H1 (cell line): ENCODE measurements around the gene MPPED1. TPM values are rescaled to one million over a fixed set of nuclear protein-coding genes. Genes with fewer than 3 reads are reported as not detected.

Experiments
- CTCF ChIA-PET: fragments of 300-600 bp; sonication (Branson Sonifier 250); formaldehyde crosslinking; loops from one replicate; lab custom pipeline; 2021; ENCODE audit not compliant: partially characterized antibody; lab: Charles Lee
- POLR2A ChIA-PET: fragments of 300-600 bp; sonication (Branson Sonifier 250); formaldehyde crosslinking; loops from one replicate; lab custom pipeline; 2021; ENCODE audit warnings: inconsistent platforms; ENCODE audit not compliant: partially characterized antibody; lab: Charles Lee
- DNase-seq, 2 experiments: peaks; one replicate each; pipeline versions ENCODE4 v3.0.0 to v3.0.0-alpha.2; 2010 to 2022; ENCODE audit warnings: low spot score in 2 of 2, low read depth in 1 of 2, mixed read lengths in 1 of 2
- FAIRE-seq: peaks from 2 replicates; lab custom pipeline; 2011; peaks lifted over from hg19 to GRCh38; lab: Jason Lieb, UNC
- H2AFZ ChIP-seq: 2 replicates; pipeline ENCODE4 v1.8.1; 2012; ENCODE audit warnings: low read length, inconsistent platforms
- H2AK5ac ChIP-seq: 2 replicates; pipeline ENCODE4 v1.6.1; 2013; ENCODE audit warnings: low read depth, low read length
- H2BK120ac ChIP-seq: replicated peaks from 2 replicates; pipeline ENCODE3; 2013; ENCODE audit warnings: low read depth, low read length, inconsistent platforms
- H2BK12ac ChIP-seq: 2 replicates; pipeline ENCODE4 v1.6.1; 2013; ENCODE audit warnings: low read depth, low read length
- H2BK15ac ChIP-seq: 2 replicates; pipeline ENCODE4 v1.6.1; 2013; ENCODE audit warnings: low read length
- H2BK20ac ChIP-seq: 2 replicates; pipeline ENCODE4 v1.6.1; 2013; ENCODE audit warnings: low read length
- H2BK5ac ChIP-seq: 2 replicates; pipeline ENCODE4 v1.6.1; 2013; ENCODE audit warnings: low read depth, low read length
- H3K14ac ChIP-seq: 2 replicates; pipeline ENCODE4 v1.6.1; 2013; ENCODE audit warnings: inconsistent platforms; ENCODE audit not compliant: insufficient read length
- H3K18ac ChIP-seq: 2 replicates; pipeline ENCODE4 v1.6.1; 2013; ENCODE audit warnings: low read length; ENCODE audit errors: extremely low read depth
- H3K23ac ChIP-seq: 2 replicates; pipeline ENCODE4 v1.6.1; 2013; ENCODE audit warnings: inconsistent platforms; ENCODE audit not compliant: insufficient read length
- H3K23me2 ChIP-seq: 2 replicates; pipeline ENCODE4 v1.6.1; 2013; ENCODE audit warnings: low read depth, low read length
- H3K27ac ChIP-seq: 2 replicates; pipeline ENCODE4 v1.6.1; 2011; ENCODE audit warnings: low read depth, low read length, inconsistent platforms
- H3K27me3 ChIP-seq, 4 experiments: replicated peaks in 1 of 4; 1 replicate in 1 of 4; 2 replicates in 3 of 4; pipeline versions ENCODE4 v1.6.1 to v1.8.1; 2011 to 2013; ENCODE audit warnings: low read length in 3 of 4, mild to moderate bottlenecking in 3 of 4, inconsistent platforms in 2 of 4, mixed read lengths in 2 of 4, moderate library complexity in 1 of 4; ENCODE audit not compliant: control insufficient read depth in 3 of 4, insufficient read depth in 3 of 4; ENCODE audit errors: extremely low read depth in 1 of 4
- H3K36me3 ChIP-seq, 4 experiments: 2 replicates each; pipeline versions ENCODE4 v1.6.1 to v1.8.1; 2011 to 2013; ENCODE audit warnings: mild to moderate bottlenecking in 4 of 4, low read length in 3 of 4, moderate library complexity in 2 of 4, control low read depth in 1 of 4, inconsistent platforms in 1 of 4; ENCODE audit not compliant: insufficient read depth in 4 of 4, control insufficient read depth in 2 of 4
- H3K4ac ChIP-seq: replicated peaks from 2 replicates; pipeline ENCODE3; 2013; ENCODE audit warnings: low read length, low read depth, mixed read lengths, inconsistent platforms; ENCODE audit not compliant: insufficient read length
- H3K4me1 ChIP-seq, 4 experiments: replicated peaks in 1 of 4; 1 replicate in 1 of 4; 2 replicates in 3 of 4; pipeline versions ENCODE4 v1.6.1 to v1.8.1; 2011 to 2013; ENCODE audit warnings: low read length in 3 of 4, inconsistent platforms in 2 of 4, mixed read lengths in 1 of 4; ENCODE audit not compliant: insufficient read depth in 4 of 4, control insufficient read depth in 3 of 4
- H3K4me2 ChIP-seq, 2 experiments: 2 replicates each; pipeline versions ENCODE4 v1.6.1 to v1.8.1; 2011 to 2013; ENCODE audit warnings: low read depth in 2 of 2, low read length in 2 of 2, control low read depth in 1 of 2, inconsistent platforms in 1 of 2, mild to moderate bottlenecking in 1 of 2; ENCODE audit not compliant: insufficient read depth in 1 of 2
- H3K4me3 ChIP-seq, 4 experiments: fragments of 200-600, 300-600 bp in 1 of 4; sonication (generic), shearing (Covaris generic), sonication (Bioruptor Twin) in 1 of 4; 2 replicates each; pipeline versions ENCODE4 v1.5.1 to v1.8.1; 2011 to 2016; ENCODE audit warnings: low read length in 4 of 4, low read depth in 3 of 4, control low read depth in 2 of 4, inconsistent platforms in 2 of 4, mild to moderate bottlenecking in 2 of 4, mixed read lengths in 1 of 4, moderate library complexity in 1 of 4; ENCODE audit not compliant: insufficient read depth in 2 of 4; ENCODE audit errors: extremely low read depth in 1 of 4
- H3K56ac ChIP-seq: replicated peaks from 2 replicates; pipeline ENCODE3; 2013; ENCODE audit warnings: low read depth, mild to moderate bottlenecking, mixed read lengths, low read length, inconsistent platforms; ENCODE audit not compliant: insufficient read length
- H3K79me1 ChIP-seq: 2 replicates; pipeline ENCODE4 v1.6.1; 2013; ENCODE audit warnings: low read depth, low read length, control low read depth
- H3K79me2 ChIP-seq, 2 experiments: 2 replicates each; pipeline versions ENCODE4 v1.6.1 to v1.8.1; 2012 to 2013; ENCODE audit warnings: low read length in 2 of 2, mild to moderate bottlenecking in 2 of 2, inconsistent platforms in 1 of 2; ENCODE audit not compliant: insufficient read depth in 2 of 2, control insufficient read depth in 1 of 2
- H3K9ac ChIP-seq, 4 experiments: replicated peaks in 1 of 4; 1 replicate in 1 of 4; 2 replicates in 3 of 4; pipeline versions ENCODE4 v1.6.1 to v1.8.1; 2011 to 2013; ENCODE audit warnings: low read depth in 3 of 4, low read length in 3 of 4, control low read depth in 2 of 4, mild to moderate bottlenecking in 2 of 4, moderate library complexity in 2 of 4, inconsistent platforms in 1 of 4; ENCODE audit errors: extremely low read depth in 1 of 4
- H3K9me3 ChIP-seq, 2 experiments: 2 replicates each; pipeline versions ENCODE4 v1.6.1 to v1.8.1; 2012 to 2013; ENCODE audit warnings: mild to moderate bottlenecking in 2 of 2, moderate library complexity in 2 of 2, control low read depth in 1 of 2, inconsistent platforms in 1 of 2, low read depth in 1 of 2, low read length in 1 of 2, mixed read lengths in 1 of 2; ENCODE audit not compliant: insufficient read depth in 2 of 2
- H4K20me1 ChIP-seq, 2 experiments: replicated peaks in 1 of 2; 2 replicates each; pipeline versions ENCODE3 to v1.8.1; 2011 to 2013; ENCODE audit warnings: inconsistent platforms in 2 of 2, low read length in 2 of 2, mild to moderate bottlenecking in 1 of 2; ENCODE audit not compliant: insufficient read depth in 2 of 2, control insufficient read depth in 1 of 2
- H4K5ac ChIP-seq: 2 replicates; pipeline ENCODE4 v1.6.1; 2013; ENCODE audit warnings: low read length, low read depth, mixed read lengths, inconsistent platforms; ENCODE audit not compliant: insufficient read length
- H4K8ac ChIP-seq: 2 replicates; pipeline ENCODE4 v1.8.0; 2013; ENCODE audit warnings: mild to moderate bottlenecking, moderate library complexity, low read length, inconsistent platforms; ENCODE audit not compliant: insufficient read depth; ENCODE audit errors: extremely low read depth
- H4K91ac ChIP-seq: replicated peaks from 2 replicates; pipeline ENCODE3; 2013; ENCODE audit warnings: low read length, mixed read lengths, inconsistent platforms; ENCODE audit not compliant: insufficient read length
- BRCA1 ChIP-seq: IDR thresholded peaks from 2 replicates; pipeline ENCODE4 v1.6.1; 2012; ENCODE audit warnings: low read depth, low read length, improper control_type of control experiment
- CEBPB ChIP-seq: IDR thresholded peaks from 2 replicates; pipeline ENCODE4 v1.6.1; 2012; ENCODE audit warnings: low read depth, low read length
- GABPA ChIP-seq: IDR thresholded peaks from 2 replicates; pipeline ENCODE4 v1.6.1; 2011; ENCODE audit warnings: mild to moderate bottlenecking, low read length, moderate library complexity, borderline replicate concordance; ENCODE audit not compliant: insufficient read depth
- JUN ChIP-seq: IDR thresholded peaks from 2 replicates; pipeline ENCODE4 v1.6.1; 2011; ENCODE audit warnings: low read depth, mild to moderate bottlenecking, improper control_type of control experiment, low read length
- POLR2A ChIP-seq, 2 experiments: IDR thresholded peaks; 1 replicate in 1 of 2; 2 replicates in 1 of 2; pipeline ENCODE4 v1.6.1; 2011; ENCODE audit warnings: low read depth in 2 of 2, low read length in 2 of 2, mild to moderate bottlenecking in 2 of 2; ENCODE audit errors: control extremely low read depth in 1 of 2
- POLR2AphosphoS5 ChIP-seq: IDR thresholded peaks from 2 replicates; pipeline ENCODE4 v1.6.1; 2011; ENCODE audit warnings: low read depth, low read length
- POU5F1 ChIP-seq: IDR thresholded peaks from 2 replicates; pipeline ENCODE4 v1.6.1; 2011; ENCODE audit warnings: low read depth, mild to moderate bottlenecking, low read length, moderate library complexity
- WGBS, 2 experiments: shearing (Covaris generic) in 1 of 2; methylation state at CpG; one replicate each; pipeline versions ENCODE4 v1.1.6 to v1.1.7; 2013 to 2015; ENCODE audit warnings: low lambda C conversion rate in 2 of 2, mixed read lengths in 2 of 2, inconsistent platforms in 1 of 2, low coverage in 1 of 2, missing lambda C conversion rate in 1 of 2; ENCODE audit not compliant: insufficient replicate concordance in 2 of 2, insufficient coverage in 1 of 2, insufficient read length in 1 of 2; ENCODE audit errors: extremely low coverage in 1 of 2, missing lambda C conversion rate in 1 of 2; 5-methylcytosine and 5-hydroxymethylcytosine counted together
- polyA plus RNA-seq, 7 experiments: library from polyadenylated mRNA; depleted of rRNA in 3 of 7; stranded (reverse) in 5 of 7; unstranded in 2 of 7; fragments of >200 nt in 5 of 7; fragments of 200-250 nt in 2 of 7; gene quantifications; 1 replicate in 5 of 7; 2 replicates in 1 of 7; 4 replicates in 1 of 7; pipeline versions ENCODE4 v1.2.1 to v1.2.3, GENCODE V29; 2011 to 2013; ENCODE audit warnings: missing spikeins in 2 of 7, mixed read lengths in 2 of 7
- total RNA-seq: library from RNA; stranded (reverse); fragmentation: NEBNext Ultra II Directional; extraction: Animal tissue kit (Norgen Biotek cat#: 25700); gene quantifications from 2 replicates; pipeline ENCODE4 v1.2.1, GENCODE V29; 2021
- TF ChIP-seq, protein P1 (sequence below): IDR thresholded peaks from 2 replicates; pipeline ENCODE4 v1.6.1; 2012; ENCODE audit warnings: low read length, inconsistent platforms

The MPPED1 gene
- total and polyA plus RNA-seq, 2 of the 8 experiments (the other 6 are each of a cell fraction or from before 2014, with no cell fraction given), result 0.29 to 0.37 TPM

DNA sequence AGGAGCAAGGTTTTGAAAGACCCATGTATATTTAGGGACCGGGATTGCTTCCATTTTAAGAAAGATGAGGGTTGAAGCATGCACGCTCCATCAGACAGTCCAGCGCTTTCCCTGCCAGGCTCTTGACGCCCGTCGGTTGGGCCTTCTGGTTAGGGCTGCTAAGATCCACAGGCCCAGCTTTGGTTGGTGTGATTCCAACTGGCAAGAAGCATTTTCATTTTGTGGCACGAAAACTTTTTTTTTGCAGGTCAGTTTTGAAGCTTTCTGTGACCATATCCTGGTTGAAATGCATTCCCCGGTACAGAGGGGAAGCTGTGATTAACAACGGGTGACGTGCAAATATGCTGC lies 34.3 kb upstream of the MPPED1 start:
- CTCF ChIA-PET, result interaction anchor here (0.9 to 14.7 kb wide), 5 partner anchors 8 to 148 kb away, joined by 3 to 257 read pairs (median 4); no protein-coding TSS in a partner anchor

More for the DNA sequence above, 34.3 kb upstream of the MPPED1 start:
- Histone ChIP-seq H3K4me2 (no peak overlapping the region), H3K9me3 (no peaks in the 10 kb centered on the region), H3K4me3 (no peak overlapping the region), H2BK20ac (peak overlapping the region; percentile 34; the same call in 1 of the 2 replicates), H2AFZ (0 out of 2 replicates have a peak overlapping the region, but pooled peaks have one; percentile 15), H4K8ac (no peak overlapping the region), H2BK15ac (no peak overlapping the region), H3K4ac (no peak overlapping the region), H2BK5ac (no peak overlapping the region), H3K14ac (no peak overlapping the region), H4K5ac (no peak overlapping the region), H3K9ac (no peak overlapping the region), H3K79me2 (no peaks in the 10 kb centered on the region), H3K27ac (no peak overlapping the region), H3K27me3 (no peaks in the 10 kb centered on the region), H3K4me1 (no peaks in the 10 kb centered on the region), H2BK12ac (no peak overlapping the region), H4K91ac (no peak overlapping the region), H4K20me1 (no peaks in the 10 kb centered on the region), H2BK120ac (no peak overlapping the region), H3K36me3 (no peaks in the 10 kb centered on the region), H3K23me2 (no peaks in the 10 kb centered on the region), H3K56ac (no peak overlapping the region), H2AK5ac (no peak overlapping the region), H3K23ac (no peak overlapping the region), H3K18ac (no peak overlapping the region), H3K79me1 (no peaks in the 10 kb centered on the region)
- POLR2A ChIA-PET, result interaction anchor here (0.6 to 0.7 kb wide), 2 partner anchors 862 to 954 kb away, joined by 3 read pairs; no protein-coding TSS in a partner anchor
- FAIRE-seq (no peak), DNase-seq (no peak)
- TF ChIP-seq POLR2AphosphoS5, result no peak
- TF ChIP-seq GABPA, result no peak
- no peak for TF ChIP-seq BRCA1
- TF ChIP-seq POU5F1, result no peak
- TF ChIP-seq, protein P1, sequence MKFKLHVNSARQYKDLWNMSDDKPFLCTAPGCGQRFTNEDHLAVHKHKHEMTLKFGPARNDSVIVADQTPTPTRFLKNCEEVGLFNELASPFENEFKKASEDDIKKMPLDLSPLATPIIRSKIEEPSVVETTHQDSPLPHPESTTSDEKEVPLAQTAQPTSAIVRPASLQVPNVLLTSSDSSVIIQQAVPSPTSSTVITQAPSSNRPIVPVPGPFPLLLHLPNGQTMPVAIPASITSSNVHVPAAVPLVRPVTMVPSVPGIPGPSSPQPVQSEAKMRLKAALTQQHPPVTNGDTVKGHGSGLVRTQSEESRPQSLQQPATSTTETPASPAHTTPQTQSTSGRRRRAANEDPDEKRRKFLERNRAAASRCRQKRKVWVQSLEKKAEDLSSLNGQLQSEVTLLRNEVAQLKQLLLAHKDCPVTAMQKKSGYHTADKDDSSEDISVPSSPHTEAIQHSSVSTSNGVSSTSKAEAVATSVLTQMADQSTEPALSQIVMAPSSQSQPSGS, result no peak
- TF ChIP-seq CEBPB, result no peak
- no peak for TF ChIP-seq POLR2A (IDR thresholded peaks at IDR 0.05; ENCODE audit: control extremely low read depth in 1 of 2, low read depth in 2 of 2, low read length in 2 of 2)
- no peak for TF ChIP-seq JUN
- WGBS, 2 experiments, result 87% methylated on average over 10 of the region's 10 CpGs; no CpG with 5 or more reads in 1 of the 2 experiments
